ENCODE measurements around the gene MOBP.

The MOBP gene

DNA sequence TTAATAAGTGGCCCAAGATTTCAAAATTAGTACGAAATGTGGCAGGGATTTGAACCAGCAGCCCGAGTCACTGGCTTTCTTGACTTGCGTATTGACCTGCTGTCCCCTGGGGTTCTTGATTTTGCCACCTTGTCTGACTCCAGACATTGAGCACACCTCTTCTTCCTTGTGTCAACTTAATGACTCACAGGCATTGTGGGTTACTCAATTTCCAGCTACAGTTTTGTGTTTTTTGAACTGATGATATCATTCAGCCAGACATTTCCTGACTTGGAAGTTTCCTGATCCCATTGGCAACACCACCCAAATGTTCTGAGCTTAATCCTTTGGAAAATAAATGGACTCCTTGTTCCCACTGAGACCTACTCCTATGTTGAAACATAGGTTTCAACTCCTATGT lies 64.2 kb downstream of the MOBP start:
- no peak for FAIRE-seq
- no peak for DNase-seq (ENCODE audit: insufficient read length, low spot score)

DNA sequence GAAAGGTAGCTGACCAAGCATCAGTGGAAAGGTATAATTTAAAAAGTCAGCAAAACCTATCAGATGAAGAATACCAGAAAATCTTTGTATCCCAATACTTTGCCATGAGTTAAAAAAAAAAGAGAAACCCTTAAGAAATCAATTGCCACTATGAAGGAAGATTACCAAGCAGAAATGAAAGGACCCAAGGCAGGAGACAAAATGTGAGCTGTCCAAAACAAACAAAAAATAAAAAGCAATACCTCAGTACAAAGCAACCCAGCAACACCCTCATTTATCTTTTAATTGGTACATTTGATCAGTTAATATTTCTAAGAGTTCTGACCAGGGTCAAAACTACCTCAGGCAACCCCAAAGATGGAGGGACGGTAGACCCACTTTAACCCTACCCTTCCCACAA lies 65.3 kb downstream of the MOBP start:
- FAIRE-seq (no peak), DNase-seq (ENCODE audit: insufficient read length, low spot score) (no peak)

DNA sequence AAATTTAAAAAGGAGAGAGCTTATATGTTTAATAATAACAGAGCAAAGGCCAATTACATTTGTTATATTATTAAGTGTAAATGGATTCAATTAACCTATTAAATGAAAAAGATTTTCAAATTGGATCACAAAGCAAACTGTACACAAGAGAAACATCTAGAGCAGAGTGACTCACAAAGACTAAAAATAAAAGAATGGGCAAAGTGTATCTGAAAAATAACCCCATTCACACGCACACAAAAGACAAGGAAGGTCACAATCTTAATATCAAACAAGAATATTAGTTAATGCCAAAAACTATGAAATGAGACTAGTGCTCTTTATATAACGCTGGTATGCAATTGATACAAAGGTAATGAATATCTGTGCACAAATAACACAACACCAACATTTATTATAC lies 65.7 kb downstream of the MOBP start:
- no peak for FAIRE-seq

DNA sequence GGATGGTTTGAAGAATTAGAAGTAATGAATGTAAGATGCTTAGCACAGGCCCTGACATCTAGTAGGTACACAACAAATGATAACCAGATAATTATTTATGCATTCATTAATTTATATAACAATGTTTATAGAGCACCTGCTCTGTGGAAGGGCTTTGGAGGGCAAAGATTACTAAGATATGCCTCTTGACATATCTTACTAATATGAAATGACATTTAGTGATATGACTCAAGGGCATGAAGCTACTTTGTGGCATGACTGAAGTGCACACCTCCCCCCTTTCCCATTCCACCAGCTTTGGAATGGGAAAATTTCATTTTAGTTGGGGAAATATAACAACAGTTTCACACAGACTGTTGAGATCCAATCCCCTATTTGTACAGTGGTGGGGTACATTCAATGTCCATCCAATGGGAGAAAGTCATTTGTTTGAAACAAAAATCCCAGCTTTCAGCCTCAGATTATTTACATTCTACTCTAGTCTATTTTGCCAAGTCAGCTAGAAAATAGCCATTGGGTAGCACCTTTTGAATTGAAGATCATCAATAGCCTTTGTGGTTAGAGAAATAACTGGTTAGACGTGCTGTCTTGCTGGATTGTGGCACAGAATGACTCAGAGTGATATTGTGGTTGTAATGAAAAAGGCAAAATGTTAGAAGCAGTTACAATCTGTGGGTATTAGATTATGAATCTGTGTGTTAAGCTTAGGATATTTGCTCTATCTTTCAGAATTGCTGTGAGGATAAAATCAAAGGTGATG lies 72.9 kb downstream of the MOBP start:
- FAIRE-seq (no peak), DNase-seq (ENCODE audit: insufficient read length, low spot score) (no peak)

More for the DNA sequence above, 65.7 kb downstream of the MOBP start:
- DNase-seq (ENCODE audit: insufficient read length, low spot score), result no peak

DNA sequence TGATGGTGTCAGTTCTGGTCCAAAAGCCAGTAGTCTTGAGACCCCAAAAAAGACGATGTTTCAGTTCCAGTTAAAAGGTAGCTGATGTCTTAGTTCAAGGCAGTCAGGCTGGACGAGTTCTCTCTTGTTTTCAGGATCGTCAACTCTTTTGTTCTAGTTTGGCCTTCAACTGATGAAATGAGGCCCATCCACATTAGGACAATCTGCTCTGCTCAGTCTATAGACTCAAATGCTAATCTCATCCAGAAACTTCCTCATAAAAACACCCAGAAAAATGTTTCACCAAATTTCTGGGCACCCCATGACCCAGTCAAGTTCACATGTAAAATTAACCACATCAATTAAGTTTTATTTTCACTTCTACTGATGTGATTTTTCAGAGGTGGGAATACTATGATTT lies 74.0 kb downstream of the MOBP start:
- DNase-seq (ENCODE audit: insufficient read length, low spot score) (no peak), FAIRE-seq (no peak)

DNA sequence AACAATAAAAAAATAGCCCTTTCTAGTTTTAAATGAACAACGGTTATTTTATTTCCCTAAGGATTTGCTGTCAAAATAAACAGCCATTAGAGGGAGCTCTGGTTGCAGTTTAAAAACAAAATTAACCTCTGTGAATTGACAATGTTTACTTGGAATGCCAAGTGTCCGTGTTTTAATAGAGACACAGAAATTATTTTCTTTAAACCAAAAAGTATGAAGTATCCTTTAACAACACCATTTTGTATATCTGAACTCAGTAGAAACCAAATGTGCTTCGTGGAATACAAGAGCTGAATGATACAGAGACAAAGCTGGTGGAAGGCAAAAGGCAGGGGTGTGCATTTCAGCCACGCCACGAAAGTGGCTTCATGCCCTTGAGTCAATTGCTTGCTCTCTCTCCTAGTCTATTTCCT lies 74.4 kb downstream of the MOBP start:
- DNase-seq (ENCODE audit: insufficient read length, low spot score), result no peak
- FAIRE-seq, result no peak

DNA sequence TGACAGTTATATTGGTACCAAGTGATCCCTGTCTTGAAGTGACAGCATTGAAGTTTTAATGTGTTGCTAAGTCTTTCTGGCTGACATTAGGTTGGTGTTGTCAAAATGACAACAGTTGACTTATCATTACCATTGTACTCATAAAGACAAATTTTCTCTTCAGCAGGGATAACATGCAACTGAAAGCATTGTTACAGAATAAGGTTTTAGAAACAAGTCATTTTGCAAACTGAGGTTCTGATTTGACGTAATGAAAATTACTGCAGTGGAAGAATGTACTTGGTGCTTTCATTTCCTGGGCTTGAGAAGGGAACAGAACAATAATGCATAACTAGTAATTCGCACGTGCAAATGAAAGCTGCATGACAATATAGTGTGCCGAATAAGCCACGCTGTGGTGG lies 75.1 kb downstream of the MOBP start:
- FAIRE-seq (no peak), DNase-seq (ENCODE audit: insufficient read length, low spot score) (no peak)

DNA sequence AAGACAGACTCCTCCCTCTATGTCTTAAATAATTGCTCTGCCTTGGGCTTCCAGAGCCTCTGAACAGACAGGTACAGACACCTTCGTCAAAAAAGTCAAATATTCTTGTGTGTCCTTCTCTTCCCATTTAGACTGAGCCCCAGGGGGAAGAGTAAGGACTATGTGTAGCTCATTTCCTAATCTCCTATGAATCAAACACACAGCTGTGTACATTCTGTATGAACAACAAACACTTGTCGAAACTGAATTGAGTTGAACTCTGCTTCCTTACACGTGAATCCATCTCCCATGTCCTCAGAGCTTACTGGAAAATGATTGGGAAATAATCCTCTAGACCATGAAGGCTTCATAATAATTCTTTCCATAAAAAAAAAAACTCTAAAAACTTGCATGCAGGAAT lies 80.8 kb downstream of the MOBP start:
- no peak for DNase-seq (ENCODE audit: insufficient read length, low spot score)
- no peak for FAIRE-seq

DNA sequence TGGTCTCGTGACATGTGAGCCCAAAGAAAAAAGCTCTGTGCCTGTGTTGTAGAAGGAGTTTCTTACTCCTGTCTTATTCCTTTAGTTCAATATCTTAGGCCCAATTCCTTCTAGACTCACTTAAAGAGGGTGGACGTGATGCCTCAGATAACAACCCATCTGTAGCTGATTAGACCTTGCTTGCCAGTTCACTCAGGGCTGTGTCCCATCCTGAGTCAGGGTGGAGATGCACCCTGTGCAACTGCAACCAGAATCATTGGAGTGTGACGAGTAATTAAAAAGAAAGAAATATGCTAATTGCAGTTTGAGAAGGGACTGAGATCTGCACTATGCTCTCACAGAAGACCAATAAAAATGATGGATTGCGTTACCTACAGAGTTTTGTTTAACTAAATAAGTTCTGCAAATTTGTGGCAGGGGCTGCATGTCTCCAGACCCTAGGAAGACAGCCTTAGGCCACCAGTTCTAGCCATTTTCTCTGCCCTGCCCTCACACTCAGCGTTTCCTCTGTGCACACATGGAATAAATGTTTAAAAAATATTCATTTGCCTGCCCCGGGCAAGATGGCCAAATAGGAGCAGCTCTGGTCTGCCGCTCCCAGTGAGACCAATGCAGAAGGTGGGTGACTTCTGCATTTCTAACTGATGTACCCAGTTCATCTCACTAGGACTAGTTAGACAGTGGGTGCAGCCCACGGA lies 83.0 kb downstream of the MOBP start:
- no peak for FAIRE-seq
- no peak for DNase-seq (ENCODE audit: insufficient read length, low spot score)
